Tibial nerve (tissue), 4 donors: Measurements from ENCODE around the gene KAT6B. TPM values are rescaled to one million over a fixed set of nuclear protein-coding genes. Genes with fewer than 3 reads are reported as not detected.

ENCODE experiments used
- DNase-seq, 2 donors: peaks; one replicate each; pipeline ENCODE4 v3.0.0-alpha.2; 2019; ENCODE audit warnings: low spot score in 2 of 2
- H3K27ac ChIP-seq, 4 donors: fragments of 200-600 bp; sonication (generic) in 3 of 4; one replicate each; pipeline ENCODE4 v1.5.1; 2017 to 2019; ENCODE audit warnings: mild to moderate bottlenecking in 1 of 4
- H3K27me3 ChIP-seq, 2 donors: fragments of 200-600 bp; sonication (generic) in 1 of 2; one replicate each; pipeline versions ENCODE4 v1.5.1 to v1.6.0; 2017 to 2019
- H3K36me3 ChIP-seq, 3 donors: fragments of 200-600 bp; sonication (generic); one replicate each; pipeline ENCODE4 v1.5.1; 2018 to 2019
- H3K4me1 ChIP-seq, 4 donors: fragments of 200-600 bp; sonication (generic) in 3 of 4; one replicate each; pipeline ENCODE4 v1.5.1; 2017 to 2019
- H3K4me3 ChIP-seq, 4 donors: fragments of 200-600 bp; sonication (generic) in 3 of 4; one replicate each; pipeline ENCODE4 v1.5.1; 2017 to 2019; ENCODE audit warnings: mild to moderate bottlenecking in 1 of 4, moderate library complexity in 1 of 4
- H3K9me3 ChIP-seq, 4 donors: fragments of 200-600 bp; sonication (generic) in 3 of 4; one replicate each; pipeline ENCODE4 v1.5.1; 2017 to 2019
- EP300 ChIP-seq, 2 donors: sonication (generic); formaldehyde crosslinking; IDR thresholded peaks; one replicate each; pipeline ENCODE4 v1.6.1; 2017; ENCODE audit warnings: antibody characterized with exemption in 2 of 2, mild to moderate bottlenecking in 1 of 2
- POLR2A ChIP-seq, 2 donors: fragments of 450-650 bp; IDR thresholded peaks; one replicate each; pipeline ENCODE4 v1.6.1; 2017; ENCODE audit warnings: antibody characterized with exemption in 2 of 2, mild to moderate bottlenecking in 2 of 2, moderate library complexity in 2 of 2
- WGBS, 2 donors: methylation state at CpG; one replicate each; pipeline ENCODE4 v1.1.5; 2018; 5-methylcytosine and 5-hydroxymethylcytosine counted together
- total RNA-seq, 4 donors: library from RNA; depleted of rRNA; stranded (reverse); fragments of >200 nt; gene quantifications; one replicate each; pipeline ENCODE4 v1.1.0, GENCODE V29; 2016
- TF ChIP-seq, protein P1 (sequence below), 5 experiments: fragments of 200-600 bp in 3 of 5; fragments of 450-650 bp in 2 of 5; sonication (generic) in 3 of 5; IDR thresholded peaks; one replicate each; pipeline ENCODE4 v1.5.1; 2016 to 2019; ENCODE audit warnings: antibody characterized with exemption in 5 of 5, mild to moderate bottlenecking in 3 of 5, moderate library complexity in 2 of 5

The KAT6B gene
- total RNA-seq, 4 donors from 2014 or later, result 42.3 to 59.7 (median 45.6) TPM

DNA sequence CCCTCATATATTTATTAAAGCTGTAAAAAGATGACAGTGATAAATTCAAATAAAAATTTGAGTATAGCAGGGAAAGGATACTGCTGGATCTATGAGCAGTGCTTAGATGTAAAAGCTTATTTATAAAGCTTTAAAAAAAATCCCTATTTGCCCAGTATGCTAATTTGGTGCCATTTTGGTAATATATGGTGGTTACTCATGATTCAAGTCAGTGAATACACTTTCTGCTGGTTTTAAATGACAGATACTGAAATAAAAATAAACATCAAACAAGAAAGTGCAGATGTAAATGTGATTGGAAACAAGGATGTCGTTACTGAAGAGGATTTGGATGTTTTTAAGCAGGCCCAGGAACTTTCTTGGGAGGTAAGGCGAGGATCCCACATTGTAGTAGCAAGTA is 150.7 kb downstream of the KAT6B start:
- Histone ChIP-seq H3K4me1 (peaks cover 0 to 23% (median 5%) of the 10 kb centered on the region in 4 donors), H3K4me3 (no peak overlapping the region), H3K9me3 (no peaks in the 10 kb centered on the region), H3K27me3 (no peaks in the 10 kb centered on the region), H3K36me3 (peaks cover 0 to 25% (median 0%) of the 10 kb centered on the region in 3 donors), H3K27ac (no peak overlapping the region)
- TF ChIP-seq, protein P1, sequence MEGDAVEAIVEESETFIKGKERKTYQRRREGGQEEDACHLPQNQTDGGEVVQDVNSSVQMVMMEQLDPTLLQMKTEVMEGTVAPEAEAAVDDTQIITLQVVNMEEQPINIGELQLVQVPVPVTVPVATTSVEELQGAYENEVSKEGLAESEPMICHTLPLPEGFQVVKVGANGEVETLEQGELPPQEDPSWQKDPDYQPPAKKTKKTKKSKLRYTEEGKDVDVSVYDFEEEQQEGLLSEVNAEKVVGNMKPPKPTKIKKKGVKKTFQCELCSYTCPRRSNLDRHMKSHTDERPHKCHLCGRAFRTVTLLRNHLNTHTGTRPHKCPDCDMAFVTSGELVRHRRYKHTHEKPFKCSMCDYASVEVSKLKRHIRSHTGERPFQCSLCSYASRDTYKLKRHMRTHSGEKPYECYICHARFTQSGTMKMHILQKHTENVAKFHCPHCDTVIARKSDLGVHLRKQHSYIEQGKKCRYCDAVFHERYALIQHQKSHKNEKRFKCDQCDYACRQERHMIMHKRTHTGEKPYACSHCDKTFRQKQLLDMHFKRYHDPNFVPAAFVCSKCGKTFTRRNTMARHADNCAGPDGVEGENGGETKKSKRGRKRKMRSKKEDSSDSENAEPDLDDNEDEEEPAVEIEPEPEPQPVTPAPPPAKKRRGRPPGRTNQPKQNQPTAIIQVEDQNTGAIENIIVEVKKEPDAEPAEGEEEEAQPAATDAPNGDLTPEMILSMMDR (IDR thresholded peaks at IDR 0.05), result no peak
- TF ChIP-seq POLR2A (IDR thresholded peaks at IDR 0.05), result no peak
- no peak for TF ChIP-seq EP300 (IDR thresholded peaks at IDR 0.05)
- WGBS, 2 donors, result 89 to 91% methylated on average over 2 of the region's 2 CpGs
- no peak for DNase-seq

DNA sequence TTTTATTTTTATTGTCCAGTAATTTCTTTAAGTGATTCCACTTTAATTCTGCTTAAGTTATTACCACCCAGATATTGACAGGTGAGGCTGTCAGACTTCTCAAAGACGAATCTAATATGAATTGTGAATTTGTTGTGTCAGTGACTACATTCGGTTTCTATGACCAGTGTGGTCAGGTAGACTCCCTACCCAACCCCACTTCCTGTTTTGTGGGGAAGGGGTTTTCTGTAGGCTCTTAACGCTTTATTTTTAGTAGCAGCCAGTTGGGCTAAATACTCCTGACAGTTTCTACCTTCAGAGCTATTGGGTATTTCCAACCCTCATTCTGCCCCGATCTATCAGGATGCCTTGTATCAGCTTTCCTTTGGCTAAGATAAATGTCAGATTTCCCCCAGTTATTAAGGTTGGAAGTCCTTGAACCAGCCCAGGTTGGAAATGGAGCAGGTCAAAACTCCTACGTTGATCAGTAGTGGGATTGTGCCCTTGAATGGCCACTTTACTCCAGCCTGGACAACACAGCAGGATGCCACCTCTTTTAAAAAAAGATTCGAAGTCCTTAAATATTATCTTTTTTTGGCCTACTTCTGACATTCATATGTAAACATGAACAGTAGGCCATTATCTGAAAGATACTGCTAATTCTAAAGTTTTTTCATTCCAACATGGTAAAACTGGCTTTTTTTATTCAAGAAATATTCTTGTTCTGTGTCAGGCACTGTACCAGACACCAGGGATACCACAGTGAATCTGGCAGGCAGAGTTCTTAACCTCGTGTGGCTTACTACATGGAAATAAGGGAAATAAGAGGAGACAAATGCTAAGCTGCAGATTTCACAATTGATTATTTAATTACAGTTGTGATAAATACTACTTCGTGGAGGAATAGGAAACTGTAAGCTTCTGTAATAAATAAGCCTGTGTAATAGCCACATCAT is 151.8 kb downstream of the KAT6B start:
- Histone ChIP-seq H3K4me3 (no peak overlapping the region), H3K27me3 (no peaks in the 10 kb centered on the region), H3K36me3 (peaks cover 0 to 33% (median 0%) of the 10 kb centered on the region in 3 donors), H3K4me1 (peaks cover 0 to 30% (median 5%) of the 10 kb centered on the region in 4 donors), H3K27ac (no peak overlapping the region), H3K9me3 (no peaks in the 10 kb centered on the region)
- TF ChIP-seq POLR2A (IDR thresholded peaks at IDR 0.05) (no peak), EP300 (IDR thresholded peaks at IDR 0.05) (no peak)
- TF ChIP-seq, protein P1 (IDR thresholded peaks at IDR 0.05), result no peak
- 87 to 88% methylated on average over 8 of the region's 8 CpGs for WGBS, 2 donors
- DNase-seq, result no peak

DNA sequence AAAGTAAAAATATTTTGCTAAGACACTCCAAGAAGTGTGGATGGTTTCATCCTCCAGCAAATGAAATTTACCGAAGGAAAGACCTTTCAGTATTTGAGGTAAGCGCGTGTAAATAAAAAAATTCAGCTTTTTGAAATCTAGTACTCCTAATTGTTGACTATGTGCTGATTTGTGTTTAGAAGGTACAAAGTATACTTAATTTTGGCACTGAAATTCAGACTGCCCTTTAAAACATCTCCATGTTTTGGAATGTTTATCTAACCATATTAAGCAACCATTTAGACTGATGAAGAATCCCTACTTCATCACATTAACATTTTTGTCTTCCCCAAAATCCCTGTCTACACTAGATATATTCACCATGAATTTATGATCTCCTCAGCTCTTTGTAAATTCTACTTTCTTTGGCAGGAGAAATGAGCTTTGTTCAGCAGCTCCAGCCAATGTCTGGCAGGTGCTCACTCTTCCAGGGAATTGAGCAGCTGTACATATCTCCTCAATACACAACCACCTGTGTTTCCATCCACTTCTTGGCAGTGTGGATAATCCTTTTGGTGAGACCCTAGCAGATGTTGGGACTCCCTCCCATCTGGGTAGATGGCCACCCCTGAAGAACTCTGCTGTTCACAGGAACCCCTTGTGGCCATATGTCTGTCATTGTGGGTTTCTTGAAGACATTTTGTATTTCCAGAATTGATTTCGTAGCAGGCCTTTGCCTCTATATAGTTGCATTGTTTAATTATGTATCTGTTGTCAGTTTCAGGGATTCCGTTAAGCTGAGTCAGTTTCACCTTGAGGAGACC is 155.6 kb downstream of the KAT6B start:
- no peak for DNase-seq
- 78% methylated on average over 5 of the region's 5 CpGs for WGBS, 2 donors
- H3K9me3 ChIP-seq, result no peaks in the 10 kb centered on the region
- peaks cover 0 to 20% (median 2%) of the 10 kb centered on the region in 4 donors for H3K4me1 ChIP-seq
- H3K27me3 ChIP-seq, result no peaks in the 10 kb centered on the region
- H3K27ac ChIP-seq, result no peak overlapping the region
- peaks cover 0 to 22% (median 0%) of the 10 kb centered on the region in 3 donors for H3K36me3 ChIP-seq
- H3K4me3 ChIP-seq, result no peak overlapping the region
- TF ChIP-seq, protein P1 (IDR thresholded peaks at IDR 0.05), result no peak
- TF ChIP-seq POLR2A (IDR thresholded peaks at IDR 0.05) (no peak), EP300 (IDR thresholded peaks at IDR 0.05) (no peak)

DNA sequence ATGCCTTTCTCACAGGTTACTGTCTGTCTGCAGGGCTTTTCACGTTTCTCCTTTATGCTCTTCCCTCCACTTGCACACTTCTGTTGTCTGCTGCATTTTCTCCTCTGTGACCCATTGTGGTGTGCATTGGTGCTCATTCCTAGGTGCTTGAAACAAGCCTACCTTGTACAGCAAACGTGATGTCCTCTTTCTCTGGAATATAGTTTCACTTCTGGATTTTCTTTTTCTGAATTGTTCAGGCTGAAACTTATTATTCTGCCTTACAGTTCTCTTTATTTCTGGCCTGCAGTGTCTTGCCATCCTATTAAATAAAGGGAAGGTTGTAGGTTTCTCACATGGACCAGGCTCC is 156.2 kb downstream of the KAT6B start:
- H3K4me3 ChIP-seq, result no peak overlapping the region
- H3K27me3 ChIP-seq, result no peaks in the 10 kb centered on the region
- H3K4me1 ChIP-seq, result peaks cover 0 to 26% (median under 1%) of the 10 kb centered on the region in 4 donors
- 75 to 80% methylated on average over 2 of the region's 2 CpGs for WGBS, 2 donors
- H3K36me3 ChIP-seq, result peaks cover 0 to 18% (median 0%) of the 10 kb centered on the region in 3 donors
- no peak for DNase-seq
- H3K9me3 ChIP-seq, result no peaks in the 10 kb centered on the region
- H3K27ac ChIP-seq, result no peak overlapping the region
- TF ChIP-seq EP300 (IDR thresholded peaks at IDR 0.05) (no peak), POLR2A (IDR thresholded peaks at IDR 0.05) (no peak)
- TF ChIP-seq, protein P1 (IDR thresholded peaks at IDR 0.05), result no peak
